HEK293T (cell line): ENCODE results near the gene DUS2.

Source experiments
- BHLHE40 ChIP-seq: fragments of 450-650 bp; IDR thresholded peaks from 2 replicates; pipeline ENCODE4 v1.6.1; 2016; ENCODE audit warnings: mild to moderate bottlenecking, moderate library complexity, borderline replicate concordance
- FOXM1 ChIP-seq: fragments of 450-650 bp; IDR thresholded peaks from 2 replicates; pipeline ENCODE4 v1.6.1; 2017; ENCODE audit warnings: mild to moderate bottlenecking, borderline replicate concordance
- HDGF ChIP-seq: fragments of 450-650 bp; IDR thresholded peaks from 2 replicates; pipeline ENCODE4 v1.6.1; 2017; ENCODE audit warnings: antibody characterized with exemption, borderline replicate concordance
- L3MBTL2 ChIP-seq: fragments of 450-650 bp; conservative IDR thresholded peaks from 2 replicates; pipeline ENCODE4 v1.6.1; 2016; ENCODE audit warnings: mild to moderate bottlenecking
- SP1 ChIP-seq: fragments of 450-650 bp; IDR thresholded peaks from 2 replicates; pipeline ENCODE4 v1.6.1; 2017
- SUZ12 ChIP-seq: fragments of 450-650 bp; IDR thresholded peaks from 2 replicates; pipeline ENCODE4 v1.6.1; 2016; ENCODE audit warnings: mild to moderate bottlenecking
- TARDBP ChIP-seq: fragments of 450-650 bp; IDR thresholded peaks from 2 replicates; pipeline ENCODE4 v1.6.1; 2016
- ZNF384 ChIP-seq: fragments of 450-650 bp; IDR thresholded peaks from 2 replicates; pipeline ENCODE4 v1.6.1; 2016
- TF ChIP-seq, protein P1 (sequence below): fragments of 450-650 bp; IDR thresholded peaks from 2 replicates; pipeline ENCODE4 v1.6.1; 2016

DNA sequence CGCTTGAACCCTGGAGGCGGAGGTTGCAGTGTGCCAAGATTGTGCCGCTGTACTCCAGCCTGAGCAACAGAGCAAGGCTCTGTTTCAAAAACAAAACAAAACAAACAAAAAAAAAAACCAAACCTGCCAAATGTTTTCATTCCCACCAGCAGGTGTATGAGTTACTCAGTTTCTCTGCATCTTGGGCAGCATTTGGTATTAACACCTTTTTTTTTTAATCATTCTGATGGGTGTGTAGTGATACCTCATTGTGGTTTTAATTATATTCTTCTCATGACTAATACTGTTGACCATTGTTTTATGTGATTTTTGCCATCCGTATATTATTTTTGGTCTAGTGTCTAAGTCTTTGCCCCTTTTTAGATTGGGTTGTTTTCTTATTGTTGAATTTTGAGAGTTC, 77.4 kb downstream of the DUS2 start:
- TF ChIP-seq, protein P1, sequence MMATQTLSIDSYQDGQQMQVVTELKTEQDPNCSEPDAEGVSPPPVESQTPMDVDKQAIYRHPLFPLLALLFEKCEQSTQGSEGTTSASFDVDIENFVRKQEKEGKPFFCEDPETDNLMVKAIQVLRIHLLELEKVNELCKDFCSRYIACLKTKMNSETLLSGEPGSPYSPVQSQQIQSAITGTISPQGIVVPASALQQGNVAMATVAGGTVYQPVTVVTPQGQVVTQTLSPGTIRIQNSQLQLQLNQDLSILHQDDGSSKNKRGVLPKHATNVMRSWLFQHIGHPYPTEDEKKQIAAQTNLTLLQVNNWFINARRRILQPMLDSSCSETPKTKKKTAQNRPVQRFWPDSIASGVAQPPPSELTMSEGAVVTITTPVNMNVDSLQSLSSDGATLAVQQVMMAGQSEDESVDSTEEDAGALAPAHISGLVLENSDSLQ, result no peak
- TF ChIP-seq TARDBP (no peak), HDGF (no peak), ZNF384 (no peak), SUZ12 (no peak), FOXM1 (no peak), BHLHE40 (no peak), SP1 (no peak), L3MBTL2 (no peak)
